ENCODE results near the gene FRMD5.
"Not testable (repeated sequence)": the region's sequence is repeated elsewhere in the genome, so short reads cannot be mapped to it uniquely, and the experiment has no call there.

Gene FRMD5
- 0 reads per million in 3 donors for total RNA-seq

GRCh38 chr15:44195151-44195740 is at the start of gene FRMD5:
TSS of gene FRMD5 (minus strand) at chr15:44195271.
- peak within 1 kb of the TSS; percentile 51 for H3K4me3 ChIP-seq (ENCODE audit: insufficient read depth, low read depth, low read length, poor library complexity, severe bottlenecking)
- no peaks in the 10 kb centered on the region for H3K36me3 ChIP-seq (ENCODE audit: control insufficient read depth, insufficient read depth, low read length)
- no peak within 1 kb of the TSS for H3K27ac ChIP-seq (ENCODE audit: insufficient read depth, low read length, poor library complexity, severe bottlenecking)
- no peaks in the 10 kb centered on the region for H3K9me3 ChIP-seq (ENCODE audit: control insufficient read depth, low read length)
- peaks cover 30% of the 10 kb centered on the region for H3K27me3 ChIP-seq (replicated peaks; ENCODE audit: control insufficient read depth, insufficient read depth, low read length, poor library complexity, severe bottlenecking)
- H3K4me1 ChIP-seq (ENCODE audit: control insufficient read depth, insufficient read depth, low read length, poor library complexity, severe bottlenecking) = peaks cover 14% of the 10 kb centered on the region
- peak; percentile 50 to 75 (median 74) for DNase-seq

- Histone ChIP-seq H3K4me1 (ENCODE audit: control insufficient read depth, insufficient read depth, low read length, poor library complexity, severe bottlenecking) (no peaks in the 10 kb centered on the region), H3K4me3 (ENCODE audit: insufficient read depth, low read depth, low read length, poor library complexity, severe bottlenecking) (no peak overlapping the region), H3K36me3 (ENCODE audit: control insufficient read depth, insufficient read depth, low read length) (no peaks in the 10 kb centered on the region), H3K9me3 (ENCODE audit: control insufficient read depth, low read length) (no peaks in the 10 kb centered on the region), H3K27ac (ENCODE audit: insufficient read depth, low read length, poor library complexity, severe bottlenecking) (no peak overlapping the region), H3K27me3 (replicated peaks; ENCODE audit: control insufficient read depth, insufficient read depth, low read length, poor library complexity, severe bottlenecking) (no peaks in the 10 kb centered on the region)
- DNase-seq = no peak
These were observed 48.8 kb upstream of the FRMD5 start for GRCh38 chr15:44243829-44244228.

DNA sequence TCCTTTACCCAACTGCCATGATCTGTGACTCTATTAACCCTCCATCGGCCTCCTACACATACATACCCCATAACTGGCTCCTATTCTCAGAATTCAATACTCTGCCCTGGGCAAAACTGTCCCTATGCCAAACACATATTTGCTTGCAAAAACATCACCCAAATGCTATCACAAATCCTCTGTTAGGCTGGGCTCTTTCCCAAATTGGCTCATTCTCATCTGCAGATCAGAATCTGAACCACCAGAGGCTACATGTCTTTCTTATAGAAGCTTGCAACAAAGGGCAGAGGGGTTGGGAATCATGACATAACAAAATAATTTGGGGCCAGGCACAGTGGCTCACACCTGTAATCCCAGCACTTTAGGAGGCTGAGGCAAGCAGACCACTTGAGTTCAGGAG is 48.1 kb upstream of the FRMD5 start:
- Histone ChIP-seq H3K36me3 (ENCODE audit: control insufficient read depth, insufficient read depth, low read length) (no peaks in the 10 kb centered on the region), H3K27me3 (replicated peaks; ENCODE audit: control insufficient read depth, insufficient read depth, low read length, poor library complexity, severe bottlenecking) (no peaks in the 10 kb centered on the region), H3K9me3 (ENCODE audit: control insufficient read depth, low read length) (no peaks in the 10 kb centered on the region), H3K4me1 (ENCODE audit: control insufficient read depth, insufficient read depth, low read length, poor library complexity, severe bottlenecking) (no peaks in the 10 kb centered on the region), H3K4me3 (ENCODE audit: insufficient read depth, low read depth, low read length, poor library complexity, severe bottlenecking) (no peak overlapping the region), H3K27ac (ENCODE audit: insufficient read depth, low read length, poor library complexity, severe bottlenecking) (no peak overlapping the region)
- DNase-seq = no peak

DNA sequence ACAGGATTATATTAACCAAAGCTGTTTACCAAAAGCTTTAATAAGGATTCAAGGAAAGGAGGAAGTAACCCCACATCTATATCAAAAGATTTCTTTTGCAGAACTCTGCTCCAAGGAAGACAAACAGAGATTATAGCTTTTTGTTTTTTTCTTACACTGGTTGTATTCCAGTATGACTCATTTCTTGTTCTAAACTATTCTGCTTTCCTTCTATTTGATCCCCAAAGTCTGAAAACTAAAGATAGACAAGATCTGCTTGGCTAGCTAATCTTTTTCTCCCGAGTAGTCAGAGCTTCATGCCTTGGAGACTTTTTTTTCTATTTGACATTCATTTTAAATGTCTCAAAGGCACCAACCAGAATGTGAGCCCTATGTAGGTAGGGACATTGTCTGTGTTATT is 36.8 kb upstream of the FRMD5 start:
- no peaks in the 10 kb centered on the region for H3K36me3 ChIP-seq (ENCODE audit: control insufficient read depth, insufficient read depth, low read length)

GRCh38 chr15:44229301-44229700 is 34.2 kb upstream of the FRMD5 start:
- H3K4me1 ChIP-seq (ENCODE audit: control insufficient read depth, insufficient read depth, low read length, poor library complexity, severe bottlenecking); H3K36me3 ChIP-seq (ENCODE audit: control insufficient read depth, insufficient read depth, low read length); H3K27ac ChIP-seq (ENCODE audit: insufficient read depth, low read length, poor library complexity, severe bottlenecking); H3K4me3 ChIP-seq (ENCODE audit: insufficient read depth, low read depth, low read length, poor library complexity, severe bottlenecking); DNase-seq; H3K27me3 ChIP-seq (replicated peaks; ENCODE audit: control insufficient read depth, insufficient read depth, low read length, poor library complexity, severe bottlenecking); H3K9me3 ChIP-seq (ENCODE audit: control insufficient read depth, low read length): not testable (repeated sequence)

More for the DNA sequence above, 36.8 kb upstream of the FRMD5 start:
- H3K27me3 ChIP-seq (replicated peaks; ENCODE audit: control insufficient read depth, insufficient read depth, low read length, poor library complexity, severe bottlenecking) = no peaks in the 10 kb centered on the region
- no peak for DNase-seq
- no peak overlapping the region for H3K4me3 ChIP-seq (ENCODE audit: insufficient read depth, low read depth, low read length, poor library complexity, severe bottlenecking)
- H3K4me1 ChIP-seq (ENCODE audit: control insufficient read depth, insufficient read depth, low read length, poor library complexity, severe bottlenecking) = no peaks in the 10 kb centered on the region
- H3K9me3 ChIP-seq (ENCODE audit: control insufficient read depth, low read length) = no peaks in the 10 kb centered on the region
- no peak overlapping the region for H3K27ac ChIP-seq (ENCODE audit: insufficient read depth, low read length, poor library complexity, severe bottlenecking)

DNA sequence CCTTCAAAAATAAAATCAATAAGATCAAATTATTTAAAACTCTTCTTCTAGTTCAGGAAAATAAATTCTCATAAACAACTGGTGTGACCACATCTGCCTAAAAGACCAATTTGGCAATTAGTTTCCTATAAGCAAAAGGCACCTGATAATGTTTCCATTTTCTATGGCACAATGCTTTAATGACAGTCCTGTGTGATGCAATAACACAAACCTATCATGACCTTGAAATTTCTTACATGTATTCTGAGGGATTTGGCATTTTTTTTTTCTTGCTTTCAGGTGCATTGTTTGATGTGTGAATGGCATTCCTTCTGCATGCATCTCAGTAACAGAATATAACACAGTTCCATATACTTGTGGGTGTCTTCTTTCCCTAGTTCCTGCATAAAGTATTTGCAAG is 32.5 kb upstream of the FRMD5 start:
- Histone ChIP-seq H3K36me3 (ENCODE audit: control insufficient read depth, insufficient read depth, low read length) (no peaks in the 10 kb centered on the region), H3K4me1 (ENCODE audit: control insufficient read depth, insufficient read depth, low read length, poor library complexity, severe bottlenecking) (no peaks in the 10 kb centered on the region), H3K4me3 (ENCODE audit: insufficient read depth, low read depth, low read length, poor library complexity, severe bottlenecking) (no peak overlapping the region), H3K27me3 (replicated peaks; ENCODE audit: control insufficient read depth, insufficient read depth, low read length, poor library complexity, severe bottlenecking) (no peaks in the 10 kb centered on the region), H3K9me3 (ENCODE audit: control insufficient read depth, low read length) (no peaks in the 10 kb centered on the region), H3K27ac (ENCODE audit: insufficient read depth, low read length, poor library complexity, severe bottlenecking) (no peak overlapping the region)
- no peak for DNase-seq

GRCh38 chr15:44227001-44227400 is 31.9 kb upstream of the FRMD5 start:
- not testable (repeated sequence) for H3K27ac ChIP-seq (ENCODE audit: insufficient read depth, low read length, poor library complexity, severe bottlenecking); H3K36me3 ChIP-seq (ENCODE audit: control insufficient read depth, insufficient read depth, low read length); H3K9me3 ChIP-seq (ENCODE audit: control insufficient read depth, low read length); H3K4me3 ChIP-seq (ENCODE audit: insufficient read depth, low read depth, low read length, poor library complexity, severe bottlenecking); DNase-seq; H3K4me1 ChIP-seq (ENCODE audit: control insufficient read depth, insufficient read depth, low read length, poor library complexity, severe bottlenecking); H3K27me3 ChIP-seq (replicated peaks; ENCODE audit: control insufficient read depth, insufficient read depth, low read length, poor library complexity, severe bottlenecking)

- Histone ChIP-seq H3K4me3 (ENCODE audit: insufficient read depth, low read depth, low read length, poor library complexity, severe bottlenecking) (no peak overlapping the region), H3K27ac (ENCODE audit: insufficient read depth, low read length, poor library complexity, severe bottlenecking) (no peak overlapping the region), H3K4me1 (ENCODE audit: control insufficient read depth, insufficient read depth, low read length, poor library complexity, severe bottlenecking) (no peaks in the 10 kb centered on the region), H3K9me3 (ENCODE audit: control insufficient read depth, low read length) (no peaks in the 10 kb centered on the region), H3K27me3 (replicated peaks; ENCODE audit: control insufficient read depth, insufficient read depth, low read length, poor library complexity, severe bottlenecking) (no peaks in the 10 kb centered on the region), H3K36me3 (ENCODE audit: control insufficient read depth, insufficient read depth, low read length) (no peaks in the 10 kb centered on the region)
- DNase-seq = no peak
These were observed 27.4 kb upstream of the FRMD5 start for GRCh38 chr15:44222478-44222877.

DNA sequence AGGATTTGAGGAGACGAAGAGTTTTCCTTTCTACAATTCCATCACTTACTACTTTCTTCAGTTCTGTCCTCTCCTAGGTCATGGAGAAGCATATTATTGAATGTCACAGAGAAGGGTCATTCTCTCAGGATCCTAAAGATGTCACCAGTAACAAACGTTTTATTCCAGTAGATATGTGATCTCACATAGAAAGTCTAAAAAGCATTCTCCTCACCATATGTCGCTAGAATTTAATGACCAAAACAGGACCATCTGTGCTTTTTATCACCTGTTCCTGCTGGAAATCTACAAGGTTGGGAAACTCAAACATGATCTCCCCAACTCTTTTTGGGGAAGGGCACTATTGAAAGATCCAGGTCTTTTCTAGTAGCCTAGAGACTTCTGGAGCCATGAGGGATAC is 24.0 kb upstream of the FRMD5 start:
- Histone ChIP-seq H3K9me3 (ENCODE audit: control insufficient read depth, low read length) (no peaks in the 10 kb centered on the region), H3K4me3 (ENCODE audit: insufficient read depth, low read depth, low read length, poor library complexity, severe bottlenecking) (no peak overlapping the region), H3K27me3 (replicated peaks; ENCODE audit: control insufficient read depth, insufficient read depth, low read length, poor library complexity, severe bottlenecking) (no peaks in the 10 kb centered on the region), H3K27ac (ENCODE audit: insufficient read depth, low read length, poor library complexity, severe bottlenecking) (no peak overlapping the region), H3K4me1 (ENCODE audit: control insufficient read depth, insufficient read depth, low read length, poor library complexity, severe bottlenecking) (no peaks in the 10 kb centered on the region), H3K36me3 (ENCODE audit: control insufficient read depth, insufficient read depth, low read length) (no peaks in the 10 kb centered on the region)
- no peak for DNase-seq

GRCh38 chr15:44216958-44217357 is 21.9 kb upstream of the FRMD5 start:
- no peak overlapping the region for H3K4me3 ChIP-seq (ENCODE audit: insufficient read depth, low read depth, low read length, poor library complexity, severe bottlenecking)
- no peak for DNase-seq
- no peak overlapping the region for H3K27ac ChIP-seq (ENCODE audit: insufficient read depth, low read length, poor library complexity, severe bottlenecking)
- H3K9me3 ChIP-seq (ENCODE audit: control insufficient read depth, low read length) = no peaks in the 10 kb centered on the region
- no peaks in the 10 kb centered on the region for H3K27me3 ChIP-seq (replicated peaks; ENCODE audit: control insufficient read depth, insufficient read depth, low read length, poor library complexity, severe bottlenecking)
- no peaks in the 10 kb centered on the region for H3K4me1 ChIP-seq (ENCODE audit: control insufficient read depth, insufficient read depth, low read length, poor library complexity, severe bottlenecking)
- H3K36me3 ChIP-seq (ENCODE audit: control insufficient read depth, insufficient read depth, low read length) = no peaks in the 10 kb centered on the region
